Colonic mucosa (tissue), 4 donors: ENCODE measurements around the gene DUSP2. TPM values are rescaled to one million over a fixed set of nuclear protein-coding genes. Genes with fewer than 3 reads are reported as not detected.

ENCODE experiments used
- DNase-seq: peaks from one replicate; pipeline ENCODE4 v3.0.0-alpha.2; 2020
- H3K27ac ChIP-seq: fragments of 200-600 bp; one replicate; pipeline ENCODE4 v1.8.0; 2021
- H3K27me3 ChIP-seq: fragments of 200-600 bp; one replicate; pipeline ENCODE4 v1.8.0; 2021
- H3K36me3 ChIP-seq: fragments of 200-600 bp; one replicate; pipeline ENCODE4 v1.8.0; 2021
- H3K4me1 ChIP-seq: fragments of 200-600 bp; one replicate; pipeline ENCODE4 v1.8.0; 2021; ENCODE audit warnings: mild to moderate bottlenecking
- H3K4me3 ChIP-seq: fragments of 200-600 bp; one replicate; pipeline ENCODE4 v1.8.0; 2021
- H3K9ac ChIP-seq, 2 donors: one replicate each; pipeline ENCODE4 v1.7.0; 2013; ENCODE audit warnings: control low read depth in 2 of 2, low read depth in 2 of 2, low read length in 2 of 2
- H3K9me3 ChIP-seq: fragments of 200-600 bp; one replicate; pipeline ENCODE4 v1.8.0; 2021
- intact Hi-C: fragments of 100-400 bp; cut with DNase I; formaldehyde crosslinking; loops from one replicate; pipeline ENCODE4 v1.14.1; 2022
- total RNA-seq, 2 donors: library from RNA; stranded (reverse); fragmentation: NEBNext Ultra II Directional in 1 of 2; extraction: Animal tissue kit (Norgen Biotek cat#: 25700) in 1 of 2; gene quantifications; one replicate each; pipeline ENCODE4 v1.2.1, GENCODE V29; 2021
- TF ChIP-seq, protein P1 (sequence below): fragments of 200-600 bp; IDR thresholded peaks from one replicate; pipeline ENCODE4 v1.8.0; 2022; ENCODE audit warnings: antibody characterized with exemption, mild to moderate bottlenecking
- donor health status: healthy.
- donor health status: DM: no; HTN: no; CAD: no.
- donor health status: DM: no; HTN: no; CAD: no.

DUSP2 gene
- total RNA-seq, 2 donors from 2014 or later = 1.6 to 5.1 TPM

DNA sequence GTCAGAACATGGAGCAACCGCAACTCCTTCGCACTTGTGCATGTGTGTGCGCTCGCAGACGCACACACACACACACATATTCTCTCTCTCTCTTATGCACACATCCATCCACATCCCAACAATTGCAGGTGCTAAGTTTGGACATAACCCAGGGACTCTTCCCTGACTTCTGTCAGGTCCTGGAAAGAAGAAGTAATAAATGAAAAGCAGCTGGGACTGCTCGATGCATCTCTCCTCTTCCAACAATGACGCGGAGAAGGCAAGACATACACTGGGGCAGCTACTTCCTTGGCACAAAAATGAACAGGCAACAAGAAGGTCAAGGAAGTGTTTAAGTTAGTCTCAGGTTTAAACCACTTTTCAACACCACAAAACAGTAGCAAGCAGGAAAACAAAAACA lies 39.7 kb upstream of the DUSP2 start:
- no peak overlapping the region for H3K9ac ChIP-seq
- no peaks in the 10 kb centered on the region for H3K36me3 ChIP-seq
- no peaks in the 10 kb centered on the region for H3K4me1 ChIP-seq
- TF ChIP-seq, protein P1, sequence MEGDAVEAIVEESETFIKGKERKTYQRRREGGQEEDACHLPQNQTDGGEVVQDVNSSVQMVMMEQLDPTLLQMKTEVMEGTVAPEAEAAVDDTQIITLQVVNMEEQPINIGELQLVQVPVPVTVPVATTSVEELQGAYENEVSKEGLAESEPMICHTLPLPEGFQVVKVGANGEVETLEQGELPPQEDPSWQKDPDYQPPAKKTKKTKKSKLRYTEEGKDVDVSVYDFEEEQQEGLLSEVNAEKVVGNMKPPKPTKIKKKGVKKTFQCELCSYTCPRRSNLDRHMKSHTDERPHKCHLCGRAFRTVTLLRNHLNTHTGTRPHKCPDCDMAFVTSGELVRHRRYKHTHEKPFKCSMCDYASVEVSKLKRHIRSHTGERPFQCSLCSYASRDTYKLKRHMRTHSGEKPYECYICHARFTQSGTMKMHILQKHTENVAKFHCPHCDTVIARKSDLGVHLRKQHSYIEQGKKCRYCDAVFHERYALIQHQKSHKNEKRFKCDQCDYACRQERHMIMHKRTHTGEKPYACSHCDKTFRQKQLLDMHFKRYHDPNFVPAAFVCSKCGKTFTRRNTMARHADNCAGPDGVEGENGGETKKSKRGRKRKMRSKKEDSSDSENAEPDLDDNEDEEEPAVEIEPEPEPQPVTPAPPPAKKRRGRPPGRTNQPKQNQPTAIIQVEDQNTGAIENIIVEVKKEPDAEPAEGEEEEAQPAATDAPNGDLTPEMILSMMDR = no peak
- H3K27ac ChIP-seq = no peak overlapping the region
- no peaks in the 10 kb centered on the region for H3K27me3 ChIP-seq
- no peak for DNase-seq
- no peak overlapping the region for H3K4me3 ChIP-seq
- H3K9me3 ChIP-seq = no peaks in the 10 kb centered on the region
- intact Hi-C loops = no loop called here

- no peaks in the 10 kb centered on the region for H3K4me1 ChIP-seq
- no peak overlapping the region for H3K9ac ChIP-seq
- H3K27ac ChIP-seq = no peak overlapping the region
- TF ChIP-seq, protein P1 = no peak
- intact Hi-C loops = no loop called here
- H3K27me3 ChIP-seq = no peaks in the 10 kb centered on the region
- no peak overlapping the region for H3K4me3 ChIP-seq
- no peaks in the 10 kb centered on the region for H3K9me3 ChIP-seq
- H3K36me3 ChIP-seq = no peaks in the 10 kb centered on the region
- no peak for DNase-seq
Observed at GRCh38 chr2:96184188-96184587, 38.9 kb upstream of the DUSP2 start.

GRCh38 chr2:96181529-96181928 lies 36.3 kb upstream of the DUSP2 start:
- Histone ChIP-seq H3K27me3 (no peaks in the 10 kb centered on the region), H3K4me1 (no peaks in the 10 kb centered on the region), H3K36me3 (no peaks in the 10 kb centered on the region), H3K9ac (no peak overlapping the region), H3K4me3 (no peak overlapping the region), H3K27ac (no peak overlapping the region), H3K9me3 (no peaks in the 10 kb centered on the region)
- TF ChIP-seq, protein P1 = no peak
- no peak for DNase-seq
- intact Hi-C loops = no loop called here

DNA sequence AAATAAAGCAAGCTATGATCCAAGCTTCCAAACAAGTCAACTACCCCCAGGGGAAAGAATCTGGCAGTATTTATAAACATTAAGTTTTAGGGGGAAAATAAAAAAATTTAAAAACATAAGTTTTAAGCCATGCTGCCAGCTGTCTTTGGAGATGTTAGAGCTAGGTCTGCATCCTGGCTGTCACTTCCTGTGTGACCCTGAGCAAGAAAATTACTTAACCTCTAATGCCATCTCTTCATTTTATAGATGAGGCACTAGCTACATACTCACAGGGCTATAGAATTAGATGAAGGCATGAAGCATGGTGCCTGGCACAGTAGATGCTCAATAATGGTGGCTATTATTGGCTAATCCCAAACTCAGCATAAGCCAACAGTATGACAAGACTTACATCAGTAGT lies 35.3 kb upstream of the DUSP2 start:
- H3K36me3 ChIP-seq = no peaks in the 10 kb centered on the region
- H3K27me3 ChIP-seq = no peaks in the 10 kb centered on the region
- TF ChIP-seq, protein P1 = no peak
- H3K27ac ChIP-seq = no peak overlapping the region
- no peak overlapping the region for H3K4me3 ChIP-seq
- intact Hi-C loops = no loop called here
- H3K9ac ChIP-seq = no peak overlapping the region
- no peaks in the 10 kb centered on the region for H3K4me1 ChIP-seq
- DNase-seq = no peak
- no peaks in the 10 kb centered on the region for H3K9me3 ChIP-seq

GRCh38 chr2:96180002-96180401 lies 34.8 kb upstream of the DUSP2 start:
- no peak for DNase-seq
- no peak overlapping the region for H3K9ac ChIP-seq
- TF ChIP-seq, protein P1 = no peak
- H3K4me1 ChIP-seq = no peaks in the 10 kb centered on the region
- intact Hi-C loops = no loop called here
- H3K36me3 ChIP-seq = no peaks in the 10 kb centered on the region
- H3K4me3 ChIP-seq = no peak overlapping the region
- H3K27ac ChIP-seq = no peak overlapping the region
- H3K9me3 ChIP-seq = no peaks in the 10 kb centered on the region
- H3K27me3 ChIP-seq = no peaks in the 10 kb centered on the region

DNA sequence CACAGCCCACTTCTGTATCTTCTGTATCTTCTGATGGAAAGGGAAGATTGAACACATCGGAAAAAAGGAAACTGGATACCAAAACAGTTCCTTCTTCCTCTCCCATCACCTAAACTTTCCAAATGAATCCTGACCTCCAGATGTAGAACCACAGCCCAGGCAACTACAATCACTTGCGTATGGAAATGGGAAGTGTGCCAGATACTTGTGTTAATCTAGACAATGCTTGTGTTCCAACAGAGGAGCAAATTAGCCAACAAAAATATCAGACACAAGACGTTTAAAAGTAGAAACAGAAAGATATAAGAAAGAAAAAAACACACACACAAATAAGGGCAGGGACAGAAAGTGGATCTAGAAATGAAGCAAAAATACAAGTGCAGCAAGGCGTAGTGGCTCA lies 31.4 kb upstream of the DUSP2 start:
- Histone ChIP-seq H3K4me3 (no peak overlapping the region), H3K9me3 (no peaks in the 10 kb centered on the region), H3K9ac (no peak overlapping the region), H3K27ac (no peak overlapping the region), H3K4me1 (no peaks in the 10 kb centered on the region), H3K36me3 (no peaks in the 10 kb centered on the region), H3K27me3 (no peaks in the 10 kb centered on the region)
- TF ChIP-seq, protein P1 = no peak
- DNase-seq = no peak
- intact Hi-C loops = loop anchor here (10.0 kb wide), 1 partner anchor 172 kb away; no protein-coding TSS in a partner anchor
